Measurements from ENCODE around the gene IFNLR1.

DNA sequence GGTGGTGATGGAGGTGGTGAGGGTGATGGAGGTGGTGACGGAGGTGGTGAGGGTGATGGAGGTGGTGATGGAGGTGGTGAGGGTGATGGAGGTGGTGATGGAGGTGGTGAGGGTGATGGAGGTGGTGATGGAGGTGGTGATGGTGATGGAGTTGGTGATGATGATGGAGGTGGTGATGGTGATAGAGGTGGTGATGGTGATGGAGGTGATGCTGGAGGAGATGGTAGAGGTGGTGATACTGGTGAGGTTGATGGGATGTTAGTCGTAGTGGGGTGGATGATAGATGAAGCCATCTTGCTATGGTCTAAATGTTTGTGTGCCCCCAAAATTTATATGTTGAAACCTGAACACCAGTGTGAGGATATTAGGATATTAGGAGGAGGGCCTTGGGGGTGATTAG, 25.3 kb upstream of the IFNLR1 start:
- TF ChIP-seq, protein P1, sequence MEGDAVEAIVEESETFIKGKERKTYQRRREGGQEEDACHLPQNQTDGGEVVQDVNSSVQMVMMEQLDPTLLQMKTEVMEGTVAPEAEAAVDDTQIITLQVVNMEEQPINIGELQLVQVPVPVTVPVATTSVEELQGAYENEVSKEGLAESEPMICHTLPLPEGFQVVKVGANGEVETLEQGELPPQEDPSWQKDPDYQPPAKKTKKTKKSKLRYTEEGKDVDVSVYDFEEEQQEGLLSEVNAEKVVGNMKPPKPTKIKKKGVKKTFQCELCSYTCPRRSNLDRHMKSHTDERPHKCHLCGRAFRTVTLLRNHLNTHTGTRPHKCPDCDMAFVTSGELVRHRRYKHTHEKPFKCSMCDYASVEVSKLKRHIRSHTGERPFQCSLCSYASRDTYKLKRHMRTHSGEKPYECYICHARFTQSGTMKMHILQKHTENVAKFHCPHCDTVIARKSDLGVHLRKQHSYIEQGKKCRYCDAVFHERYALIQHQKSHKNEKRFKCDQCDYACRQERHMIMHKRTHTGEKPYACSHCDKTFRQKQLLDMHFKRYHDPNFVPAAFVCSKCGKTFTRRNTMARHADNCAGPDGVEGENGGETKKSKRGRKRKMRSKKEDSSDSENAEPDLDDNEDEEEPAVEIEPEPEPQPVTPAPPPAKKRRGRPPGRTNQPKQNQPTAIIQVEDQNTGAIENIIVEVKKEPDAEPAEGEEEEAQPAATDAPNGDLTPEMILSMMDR (conservative IDR thresholded peaks at IDR 0.05; ENCODE audit: low read length), result no peak
- TF ChIP-seq EZH2phosphoT487 (IDR thresholded peaks at IDR 0.05; ENCODE audit: borderline replicate concordance, low read depth, low read length), result no peak

All from OCI-LY7 (cell line).